Calu3 (cell line): ENCODE results near the gene ECM1. TPM values are rescaled to one million over a fixed set of nuclear protein-coding genes. Genes with fewer than 3 reads are reported as not detected.

ENCODE experiments used
- BruUV-seq: library from RNA; stranded (reverse); fragments of 400-500 nt; replicated peaks from 2 replicates; lab custom pipeline; 2021; lab: Mats Ljungman, UMichigan
- CTCF ChIA-PET: fragments of 300-600 bp; sonication (Branson Sonifier 250); formaldehyde crosslinking; loops from one replicate; lab custom pipeline; 2022; ENCODE audit warnings: antibody characterized with exemption; lab: Charles Lee
- DNase-seq: peaks from one replicate; pipeline ENCODE4 v3.0.0; 2022
- H3K27ac Mint-ChIP-seq: one replicate; pipeline ENCODE4 v1.8.0; 2022; ENCODE audit warnings: mixed read lengths; ENCODE audit not compliant: unreplicated experiment
- H3K27me3 Mint-ChIP-seq: one replicate; pipeline ENCODE4 v1.8.0; 2022; ENCODE audit warnings: mixed read lengths; ENCODE audit not compliant: unreplicated experiment
- H3K36me3 Mint-ChIP-seq: one replicate; pipeline ENCODE4 v1.8.0; 2022; ENCODE audit warnings: mild to moderate bottlenecking, moderate library complexity, mixed read lengths; ENCODE audit not compliant: insufficient read depth, unreplicated experiment
- H3K4me1 Mint-ChIP-seq: one replicate; pipeline ENCODE4 v1.8.0; 2022; ENCODE audit warnings: mild to moderate bottlenecking, low read depth, mixed read lengths; ENCODE audit not compliant: unreplicated experiment
- H3K4me3 Mint-ChIP-seq: one replicate; pipeline ENCODE4 v1.8.0; 2022; ENCODE audit warnings: mild to moderate bottlenecking, low read depth, moderate library complexity, mixed read lengths; ENCODE audit not compliant: unreplicated experiment
- H3K9me3 Mint-ChIP-seq: one replicate; pipeline ENCODE4 v1.8.0; 2022; ENCODE audit warnings: low read depth, mixed read lengths; ENCODE audit not compliant: unreplicated experiment
- intact Hi-C: fragments of 100-400 bp; cut with micrococcal nuclease; formaldehyde crosslinking; loops from one replicate; pipeline ENCODE4 v1.10.0; 2022; ENCODE audit not compliant: unreplicated experiment
- total RNA-seq: library from RNA; stranded (reverse); gene quantifications from 2 replicates; pipeline ENCODE4 v1.2.3, GENCODE V29; 2022
- TF ChIP-seq, protein P1 (sequence below): fragments of 200-600 bp; IDR thresholded peaks from one replicate; pipeline ENCODE4 v1.8.0; 2022; ENCODE audit warnings: antibody characterized with exemption; ENCODE audit not compliant: unreplicated experiment

Gene ECM1
- total RNA-seq, 1 experiment from 2014 or later: 1.6 TPM

DNA sequence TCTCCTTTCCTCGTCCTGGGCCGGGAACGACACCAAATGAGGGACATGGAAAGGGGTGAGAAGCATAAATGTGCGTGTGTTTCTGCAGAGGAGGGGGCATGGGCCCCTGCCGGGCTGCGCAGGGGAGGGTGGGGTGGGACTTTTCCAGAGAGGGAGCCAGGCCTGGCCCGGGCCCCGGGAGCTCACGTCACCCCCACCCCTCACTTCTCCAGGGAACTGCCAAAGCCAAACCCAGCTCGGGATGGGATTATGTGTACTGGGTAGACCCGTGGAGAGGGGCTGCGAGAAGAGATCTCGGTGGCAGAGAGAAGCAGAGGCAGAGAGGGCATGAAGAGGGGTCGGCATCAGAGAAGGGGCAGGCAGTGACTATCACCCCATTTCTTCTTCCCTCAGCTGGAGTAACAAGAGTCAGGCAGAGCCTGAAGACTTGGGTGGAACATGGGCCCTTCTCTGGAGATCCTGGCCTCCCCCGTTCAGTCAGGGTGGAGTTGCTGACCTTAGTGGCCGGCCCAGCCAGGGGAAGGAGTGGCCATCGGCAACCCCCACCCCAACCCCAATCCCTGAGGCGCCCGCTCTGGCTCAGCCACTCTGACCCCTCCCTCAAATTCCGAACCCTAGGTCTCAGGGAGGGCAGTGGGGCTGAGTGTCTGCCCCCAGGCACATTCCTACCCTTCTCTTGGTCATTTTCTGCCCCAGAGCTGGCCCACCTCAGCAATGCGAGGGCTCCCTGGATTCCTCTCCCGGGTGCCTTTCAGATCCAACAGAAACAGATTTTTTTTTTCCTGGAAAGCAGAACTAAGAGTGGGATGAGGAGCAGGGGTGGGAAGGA, 42.5 kb downstream of the ECM1 start:
- CTCF ChIA-PET: interaction anchor here (2.0 kb wide), 1 partner anchor 10 kb away, joined by 9 read pairs; no protein-coding TSS in a partner anchor
- intact Hi-C loops: no loop called here
- Mint-ChIP-seq H3K9me3 (no peaks in the 10 kb centered on the region), H3K4me1 (peaks cover 22% of the 10 kb centered on the region), H3K27me3 (peaks cover 14% of the 10 kb centered on the region), H3K4me3 (peak overlapping the region; percentile 75), H3K27ac (peak overlapping the region; percentile 67), H3K36me3 (peaks cover 70% of the 10 kb centered on the region)
- DNase-seq: no peak
- no TSS peak for BruUV-seq
- TF ChIP-seq, protein P1, sequence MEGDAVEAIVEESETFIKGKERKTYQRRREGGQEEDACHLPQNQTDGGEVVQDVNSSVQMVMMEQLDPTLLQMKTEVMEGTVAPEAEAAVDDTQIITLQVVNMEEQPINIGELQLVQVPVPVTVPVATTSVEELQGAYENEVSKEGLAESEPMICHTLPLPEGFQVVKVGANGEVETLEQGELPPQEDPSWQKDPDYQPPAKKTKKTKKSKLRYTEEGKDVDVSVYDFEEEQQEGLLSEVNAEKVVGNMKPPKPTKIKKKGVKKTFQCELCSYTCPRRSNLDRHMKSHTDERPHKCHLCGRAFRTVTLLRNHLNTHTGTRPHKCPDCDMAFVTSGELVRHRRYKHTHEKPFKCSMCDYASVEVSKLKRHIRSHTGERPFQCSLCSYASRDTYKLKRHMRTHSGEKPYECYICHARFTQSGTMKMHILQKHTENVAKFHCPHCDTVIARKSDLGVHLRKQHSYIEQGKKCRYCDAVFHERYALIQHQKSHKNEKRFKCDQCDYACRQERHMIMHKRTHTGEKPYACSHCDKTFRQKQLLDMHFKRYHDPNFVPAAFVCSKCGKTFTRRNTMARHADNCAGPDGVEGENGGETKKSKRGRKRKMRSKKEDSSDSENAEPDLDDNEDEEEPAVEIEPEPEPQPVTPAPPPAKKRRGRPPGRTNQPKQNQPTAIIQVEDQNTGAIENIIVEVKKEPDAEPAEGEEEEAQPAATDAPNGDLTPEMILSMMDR: no peak

DNA sequence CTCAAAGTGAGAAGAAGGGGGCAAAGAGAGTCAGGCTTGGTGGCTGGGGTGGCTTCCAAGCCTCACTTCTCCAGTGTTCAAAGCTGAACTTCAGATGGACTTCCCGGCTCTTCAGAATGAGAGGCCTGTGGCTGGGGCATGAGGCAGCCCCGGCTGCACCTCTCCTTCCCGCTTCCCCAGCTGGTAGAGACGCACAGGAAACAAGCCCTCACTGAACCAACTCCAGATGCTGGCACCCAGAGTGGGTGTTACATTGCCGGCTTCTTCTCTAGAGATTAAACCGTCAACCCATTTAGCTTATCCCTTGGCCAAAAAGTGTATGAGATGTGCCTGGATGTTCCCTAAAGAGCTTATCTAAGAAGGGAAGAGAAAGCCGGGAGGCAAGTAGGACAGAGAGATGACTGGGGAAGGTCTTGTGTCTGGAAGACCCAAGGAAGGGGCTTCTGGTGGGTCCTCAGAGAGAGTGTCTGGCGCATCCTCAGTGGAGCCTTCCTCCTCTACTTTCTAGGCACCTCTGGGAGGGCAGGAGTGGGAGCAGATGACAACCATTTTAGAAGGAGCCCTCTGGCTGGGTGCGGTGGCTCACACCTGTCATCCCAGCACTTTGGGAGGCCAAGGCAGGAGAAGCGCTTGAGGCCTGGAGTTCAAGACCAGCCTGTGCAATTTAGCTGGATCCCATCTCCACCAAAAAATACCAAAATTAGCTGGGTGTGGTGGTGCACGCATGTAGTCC, 43.3 kb downstream of the ECM1 start:
- no TSS peak for BruUV-seq
- H3K4me3 Mint-ChIP-seq: no peak overlapping the region
- TF ChIP-seq, protein P1: no peak
- peaks cover 22% of the 10 kb centered on the region for H3K4me1 Mint-ChIP-seq
- CTCF ChIA-PET: interaction anchor here (1.3 to 2.0 kb wide), 2 partner anchors 9 to 17 kb away, joined by 4 to 9 read pairs; no protein-coding TSS in a partner anchor
- H3K27ac Mint-ChIP-seq: peak overlapping the region; percentile 67
- H3K9me3 Mint-ChIP-seq: no peaks in the 10 kb centered on the region
- peaks cover 67% of the 10 kb centered on the region for H3K36me3 Mint-ChIP-seq
- peaks cover 14% of the 10 kb centered on the region for H3K27me3 Mint-ChIP-seq
- DNase-seq: no peak
- intact Hi-C loops: no loop called here

DNA sequence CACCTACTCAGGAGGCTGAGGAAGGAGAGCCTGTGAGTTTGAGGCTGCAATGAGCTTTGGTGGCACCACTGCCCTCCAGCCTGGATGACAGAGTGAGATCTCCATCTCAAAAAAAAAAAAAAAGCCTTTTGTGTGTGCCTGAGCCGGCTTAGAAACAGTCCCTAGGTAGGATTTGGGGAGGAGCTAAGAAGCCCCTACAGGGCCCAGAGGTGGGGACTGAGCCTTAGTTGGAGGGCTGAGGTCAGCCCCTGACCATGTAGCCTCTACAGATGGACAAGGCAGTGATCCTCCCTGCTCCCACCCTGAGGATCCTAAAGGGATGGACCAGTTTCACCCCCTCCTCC, 43.8 kb downstream of the ECM1 start:
- BruUV-seq: no TSS peak
- CTCF ChIA-PET: interaction anchor here (1.3 to 2.0 kb wide), 2 partner anchors 9 to 17 kb away, joined by 4 to 9 read pairs; no protein-coding TSS in a partner anchor

More for the DNA sequence above, 43.8 kb downstream of the ECM1 start:
- peaks cover 22% of the 10 kb centered on the region for H3K4me1 Mint-ChIP-seq
- intact Hi-C loops: no loop called here
- no peak for DNase-seq
- peaks cover 14% of the 10 kb centered on the region for H3K27me3 Mint-ChIP-seq
- H3K9me3 Mint-ChIP-seq: no peaks in the 10 kb centered on the region
- peaks cover 63% of the 10 kb centered on the region for H3K36me3 Mint-ChIP-seq
- TF ChIP-seq, protein P1: no peak
- H3K4me3 Mint-ChIP-seq: no peak overlapping the region
- peak overlapping the region; percentile 67 for H3K27ac Mint-ChIP-seq
